Fibroblast of lung (primary cell): ENCODE results near the gene RBCK1.

Source experiments
- EZH2 ChIP-seq: IDR thresholded peaks from 2 replicates; pipeline ENCODE4 v1.5.1; 2012; ENCODE audit warnings: low read length, control low read depth, mild to moderate bottlenecking; ENCODE audit errors: missing control alignments
- TF ChIP-seq, protein P1 (sequence below), 2 donors: IDR thresholded peaks in 1 of 2; conservative IDR thresholded peaks in 1 of 2; 1 replicate in 1 of 2; 2 replicates in 1 of 2; pipeline ENCODE4 v1.5.1; 2011 to 2012; ENCODE audit warnings: low read length in 2 of 2, control low read depth in 1 of 2, inconsistent platforms in 1 of 2, low read depth in 1 of 2, mild to moderate bottlenecking in 1 of 2

DNA sequence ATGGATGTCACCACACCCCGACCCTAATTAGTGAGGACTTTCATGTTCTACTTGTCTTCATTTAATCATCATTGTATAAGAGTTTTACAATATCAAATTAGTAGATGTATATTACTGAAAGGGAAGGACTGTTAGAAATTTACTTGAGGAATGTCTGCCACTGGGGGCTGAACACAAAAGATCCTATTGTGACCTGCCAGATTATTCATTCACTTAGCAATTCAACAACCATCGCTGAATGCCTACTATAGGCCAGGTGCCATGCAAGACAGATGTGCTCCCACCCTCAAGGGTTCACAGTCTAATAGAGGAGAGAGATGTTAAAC lies 8.0 kb upstream of the RBCK1 start:
- TF ChIP-seq, protein P1, sequence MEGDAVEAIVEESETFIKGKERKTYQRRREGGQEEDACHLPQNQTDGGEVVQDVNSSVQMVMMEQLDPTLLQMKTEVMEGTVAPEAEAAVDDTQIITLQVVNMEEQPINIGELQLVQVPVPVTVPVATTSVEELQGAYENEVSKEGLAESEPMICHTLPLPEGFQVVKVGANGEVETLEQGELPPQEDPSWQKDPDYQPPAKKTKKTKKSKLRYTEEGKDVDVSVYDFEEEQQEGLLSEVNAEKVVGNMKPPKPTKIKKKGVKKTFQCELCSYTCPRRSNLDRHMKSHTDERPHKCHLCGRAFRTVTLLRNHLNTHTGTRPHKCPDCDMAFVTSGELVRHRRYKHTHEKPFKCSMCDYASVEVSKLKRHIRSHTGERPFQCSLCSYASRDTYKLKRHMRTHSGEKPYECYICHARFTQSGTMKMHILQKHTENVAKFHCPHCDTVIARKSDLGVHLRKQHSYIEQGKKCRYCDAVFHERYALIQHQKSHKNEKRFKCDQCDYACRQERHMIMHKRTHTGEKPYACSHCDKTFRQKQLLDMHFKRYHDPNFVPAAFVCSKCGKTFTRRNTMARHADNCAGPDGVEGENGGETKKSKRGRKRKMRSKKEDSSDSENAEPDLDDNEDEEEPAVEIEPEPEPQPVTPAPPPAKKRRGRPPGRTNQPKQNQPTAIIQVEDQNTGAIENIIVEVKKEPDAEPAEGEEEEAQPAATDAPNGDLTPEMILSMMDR (conservative IDR thresholded peaks at IDR 0.05 in 1 of 2, IDR thresholded peaks at IDR 0.05 in 1 of 2; ENCODE audit: low read depth in 1 of 2, low read length in 2 of 2): no peak
- no peak for TF ChIP-seq EZH2
